SW 1271 (cell line): ENCODE results near the gene TIMM44.

Experiments
- DNase-seq, 2 experiments: peaks; one replicate each; lab custom pipeline; 2025; lab: John Stamatoyannopoulos, UW

The TIMM44 gene

GRCh38 chr19:7943444-7944176 is at the start of gene TIMM44:
Gene TIMM44, minus strand, starts transcription at chr19:7943666. Its CDS starts 15 bp downstream, at chr19:7943651.
- peak; percentile 98 to 99 for DNase-seq

- DNase-seq, result no peak
Observed at GRCh38 chr19:7992575-7992974, 49.1 kb upstream of the TIMM44 start.

- peak in 1 of 2 experiments; percentile 22 for DNase-seq
Observed at GRCh38 chr19:7989071-7989575, 45.7 kb upstream of the TIMM44 start.

GRCh38 chr19:7988307-7988706 is 44.8 kb upstream of the TIMM44 start:
- no peak for DNase-seq

- DNase-seq, result no peak
Observed at GRCh38 chr19:7987114-7987768, 43.8 kb upstream of the TIMM44 start.

GRCh38 chr19:7986321-7987113 is 43.1 kb upstream of the TIMM44 start:
- DNase-seq, result peak in 1 of 2 experiments; percentile 73

GRCh38 chr19:7985481-7985911 is 42.0 kb upstream of the TIMM44 start:
- DNase-seq, result no peak

- no peak for DNase-seq
Observed at GRCh38 chr19:7983995-7984837, 40.8 kb upstream of the TIMM44 start.

- no peak for DNase-seq
Observed at GRCh38 chr19:7983286-7983950, 40.0 kb upstream of the TIMM44 start.

GRCh38 chr19:7982651-7983099 is 39.2 kb upstream of the TIMM44 start:
- no peak for DNase-seq

GRCh38 chr19:7982103-7982502 is 38.6 kb upstream of the TIMM44 start:
- DNase-seq, result no peak

GRCh38 chr19:7981661-7982060 is 38.2 kb upstream of the TIMM44 start:
- no peak for DNase-seq

- DNase-seq, result no peak
Observed at GRCh38 chr19:7981199-7981598, 37.7 kb upstream of the TIMM44 start.

GRCh38 chr19:7980635-7981121 is 37.2 kb upstream of the TIMM44 start:
- no peak for DNase-seq

GRCh38 chr19:7980168-7980567 is 36.7 kb upstream of the TIMM44 start:
- DNase-seq, result no peak

GRCh38 chr19:7979559-7979958 is 36.1 kb upstream of the TIMM44 start:
- no peak for DNase-seq

- DNase-seq, result no peak
Observed at GRCh38 chr19:7979011-7979410, 35.5 kb upstream of the TIMM44 start.

- no peak for DNase-seq
Observed at GRCh38 chr19:7978179-7978825, 34.8 kb upstream of the TIMM44 start.

- DNase-seq, result no peak
Observed at GRCh38 chr19:7977723-7978040, 34.2 kb upstream of the TIMM44 start.

- no peak for DNase-seq
Observed at GRCh38 chr19:7977021-7977722, 33.7 kb upstream of the TIMM44 start.
